ENCODE results near the gene KCNC1. TPM values are rescaled to one million over a fixed set of nuclear protein-coding genes. Genes with fewer than 3 reads are reported as not detected.

The KCNC1 gene
- total and polyA plus RNA-seq, 2 of the 13 experiments (the other 11 are each of a cell fraction or from before 2014, with no cell fraction given), result 0.01 to 0.04 TPM

- no peak overlapping the region for H2AFZ ChIP-seq (ENCODE audit: low read length)
- TF ChIP-seq PHF5A (CRISPR knock-in tag; IDR thresholded peaks at IDR 0.05; ENCODE audit: low read depth, unreplicated experiment) (no peak), MNT (IDR thresholded peaks at IDR 0.05) (no peak), PRDM4 (CRISPR knock-in tag; IDR thresholded peaks at IDR 0.05; ENCODE audit: borderline replicate concordance) (no peak), ZFAT (CRISPR knock-in tag; conservative IDR thresholded peaks at IDR 0.05) (no peak), SUZ12 (IDR thresholded peaks at IDR 0.05; ENCODE audit: low read depth, low read length) (no peak), SRSF4 (IDR thresholded peaks at IDR 0.05; ENCODE audit: low read depth, low read length, poor library complexity, severe bottlenecking) (no peak), ZNF260 (CRISPR knock-in tag; IDR thresholded peaks at IDR 0.05; ENCODE audit: borderline replicate concordance, low read depth) (no peak), KDM6A (CRISPR knock-in tag; IDR thresholded peaks at IDR 0.05; ENCODE audit: low read depth) (no peak), ZNF747 (CRISPR knock-in tag; IDR thresholded peaks at IDR 0.05; ENCODE audit: borderline replicate concordance) (no peak), ZSCAN29 (CRISPR knock-in tag; conservative IDR thresholded peaks at IDR 0.05) (no peak), ZFY (CRISPR knock-in tag; IDR thresholded peaks at IDR 0.05) (no peak)
- TF ChIP-seq, protein P1, sequence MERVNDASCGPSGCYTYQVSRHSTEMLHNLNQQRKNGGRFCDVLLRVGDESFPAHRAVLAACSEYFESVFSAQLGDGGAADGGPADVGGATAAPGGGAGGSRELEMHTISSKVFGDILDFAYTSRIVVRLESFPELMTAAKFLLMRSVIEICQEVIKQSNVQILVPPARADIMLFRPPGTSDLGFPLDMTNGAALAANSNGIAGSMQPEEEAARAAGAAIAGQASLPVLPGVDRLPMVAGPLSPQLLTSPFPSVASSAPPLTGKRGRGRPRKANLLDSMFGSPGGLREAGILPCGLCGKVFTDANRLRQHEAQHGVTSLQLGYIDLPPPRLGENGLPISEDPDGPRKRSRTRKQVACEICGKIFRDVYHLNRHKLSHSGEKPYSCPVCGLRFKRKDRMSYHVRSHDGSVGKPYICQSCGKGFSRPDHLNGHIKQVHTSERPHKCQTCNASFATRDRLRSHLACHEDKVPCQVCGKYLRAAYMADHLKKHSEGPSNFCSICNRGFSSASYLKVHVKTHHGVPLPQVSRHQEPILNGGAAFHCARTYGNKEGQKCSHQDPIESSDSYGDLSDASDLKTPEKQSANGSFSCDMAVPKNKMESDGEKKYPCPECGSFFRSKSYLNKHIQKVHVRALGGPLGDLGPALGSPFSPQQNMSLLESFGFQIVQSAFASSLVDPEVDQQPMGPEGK (CRISPR knock-in tag; IDR thresholded peaks at IDR 0.05), result no peak
- TF ChIP-seq, protein P2, sequence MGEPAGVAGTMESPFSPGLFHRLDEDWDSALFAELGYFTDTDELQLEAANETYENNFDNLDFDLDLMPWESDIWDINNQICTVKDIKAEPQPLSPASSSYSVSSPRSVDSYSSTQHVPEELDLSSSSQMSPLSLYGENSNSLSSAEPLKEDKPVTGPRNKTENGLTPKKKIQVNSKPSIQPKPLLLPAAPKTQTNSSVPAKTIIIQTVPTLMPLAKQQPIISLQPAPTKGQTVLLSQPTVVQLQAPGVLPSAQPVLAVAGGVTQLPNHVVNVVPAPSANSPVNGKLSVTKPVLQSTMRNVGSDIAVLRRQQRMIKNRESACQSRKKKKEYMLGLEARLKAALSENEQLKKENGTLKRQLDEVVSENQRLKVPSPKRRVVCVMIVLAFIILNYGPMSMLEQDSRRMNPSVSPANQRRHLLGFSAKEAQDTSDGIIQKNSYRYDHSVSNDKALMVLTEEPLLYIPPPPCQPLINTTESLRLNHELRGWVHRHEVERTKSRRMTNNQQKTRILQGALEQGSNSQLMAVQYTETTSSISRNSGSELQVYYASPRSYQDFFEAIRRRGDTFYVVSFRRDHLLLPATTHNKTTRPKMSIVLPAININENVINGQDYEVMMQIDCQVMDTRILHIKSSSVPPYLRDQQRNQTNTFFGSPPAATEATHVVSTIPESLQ (CRISPR knock-in tag; conservative IDR thresholded peaks at IDR 0.05), result no peak
- no TSS peak for BruUV-seq (replicated peaks)
- H3K79me2 ChIP-seq (ENCODE audit: insufficient read depth, low read length), result no peaks in the 10 kb centered on the region
- no peak for DNase-seq (ENCODE audit: low spot score)
- H4K20me1 ChIP-seq (ENCODE audit: insufficient read depth, low read length), result no peaks in the 10 kb centered on the region
- H3K36me3 ChIP-seq (replicated peaks in 1 of 2; ENCODE audit: control insufficient read depth in 1 of 2, insufficient read depth in 2 of 2, low read length in 2 of 2), result no peaks in the 10 kb centered on the region
- in situ Hi-C loops (cut with HindIII; ENCODE audit: extremely low pct_ligation_motif_present, low pct_unique_long_range_greater_than_20kb) (no loop called here), intact Hi-C loops (cut with micrococcal nuclease; ENCODE audit: unreplicated experiment) (no loop called here)
- no peak for FAIRE-seq
- peak overlapping the region; percentile 24; the same call in 1 of the 2 replicates for H3K4me2 ChIP-seq (ENCODE audit: low read depth, low read length)
- peaks cover 3 to 35% of the 10 kb centered on the region in 2 experiments; a peak in 3 of 5 replicates for H3K27me3 ChIP-seq (ENCODE audit: control insufficient read depth in 1 of 2, insufficient read depth in 2 of 2, low read length in 2 of 2)
- WGBS (ENCODE audit: low lambda C conversion rate), result 6% methylated on average over 10 of the region's 13 CpGs
- no peak overlapping the region for H3K27ac ChIP-seq (ENCODE audit: extremely low read length, insufficient read depth, low read length)
- ChIA-PET CTCF (ENCODE audit: low intra/inter-chr PET ratio, low total read pairs) (no interaction called here), POLR2A (no interaction called here)
- peaks cover 29% of the 10 kb centered on the region for H3K4me1 ChIP-seq (ENCODE audit: insufficient read depth, low read length)
- no peak for ATAC-seq
- H3K4me3 ChIP-seq (replicated peaks in 1 of 3; ENCODE audit: insufficient read depth in 1 of 3, low read depth in 2 of 3, low read length in 3 of 3), result no peak overlapping the region
- H3K9ac ChIP-seq (ENCODE audit: insufficient read depth, low read depth, low read length), result no peak overlapping the region
- H3K9me3 ChIP-seq (ENCODE audit: low read length), result no peaks in the 10 kb centered on the region
Observed at GRCh38 chr11:17750013-17750800, 15.6 kb downstream of the KCNC1 start.

Data from HepG2 (cell line).